Measurements from ENCODE around the gene DUSP11.
"Not testable (repeated sequence)": the region's sequence is repeated elsewhere in the genome, so short reads cannot be mapped to it uniquely, and the experiment has no call there.

The DUSP11 gene

DNA sequence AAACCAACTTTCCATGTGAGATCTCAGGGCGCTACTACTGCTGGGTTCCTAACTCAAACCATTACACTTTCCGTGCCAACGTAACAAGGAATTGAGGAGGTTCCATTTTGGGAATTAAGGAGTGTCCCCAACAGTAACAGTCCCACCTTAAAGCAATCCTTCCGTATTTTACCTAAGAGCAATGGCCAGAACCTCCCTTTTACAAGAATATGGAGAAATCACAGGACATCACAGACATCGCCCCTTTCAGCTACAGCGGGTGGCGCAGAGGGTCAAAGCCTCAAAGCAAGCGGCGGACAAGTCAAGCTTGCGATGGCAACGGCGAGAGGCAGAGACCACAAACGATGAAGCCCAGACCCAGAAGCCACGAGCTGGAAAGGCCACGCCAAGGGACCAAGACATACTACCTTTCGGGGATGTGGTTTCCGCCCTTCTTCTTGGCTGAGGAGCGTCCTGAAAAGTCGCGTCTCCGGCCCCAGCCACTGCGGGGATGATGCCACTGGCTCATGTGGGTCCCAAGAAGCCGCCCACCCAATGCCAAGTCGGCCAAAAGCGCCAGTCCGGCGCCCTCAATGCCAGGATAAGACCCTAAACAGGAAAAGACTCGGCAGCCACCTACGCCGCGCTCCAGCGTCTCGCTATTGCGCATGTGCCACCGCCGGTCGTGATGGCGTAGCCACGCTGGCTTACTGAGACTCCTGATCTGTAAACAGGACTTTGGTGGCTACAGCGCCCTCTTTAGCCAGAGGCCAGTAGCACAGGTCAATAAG is at the start of gene DUSP11:
Gene DUSP11 (minus strand): TSS at position 637 of the 770 bp plus-strand sequence. CDS start 129 bp downstream, at position 508.
- peak; percentile 87 to 96 for DNase-seq

DNA sequence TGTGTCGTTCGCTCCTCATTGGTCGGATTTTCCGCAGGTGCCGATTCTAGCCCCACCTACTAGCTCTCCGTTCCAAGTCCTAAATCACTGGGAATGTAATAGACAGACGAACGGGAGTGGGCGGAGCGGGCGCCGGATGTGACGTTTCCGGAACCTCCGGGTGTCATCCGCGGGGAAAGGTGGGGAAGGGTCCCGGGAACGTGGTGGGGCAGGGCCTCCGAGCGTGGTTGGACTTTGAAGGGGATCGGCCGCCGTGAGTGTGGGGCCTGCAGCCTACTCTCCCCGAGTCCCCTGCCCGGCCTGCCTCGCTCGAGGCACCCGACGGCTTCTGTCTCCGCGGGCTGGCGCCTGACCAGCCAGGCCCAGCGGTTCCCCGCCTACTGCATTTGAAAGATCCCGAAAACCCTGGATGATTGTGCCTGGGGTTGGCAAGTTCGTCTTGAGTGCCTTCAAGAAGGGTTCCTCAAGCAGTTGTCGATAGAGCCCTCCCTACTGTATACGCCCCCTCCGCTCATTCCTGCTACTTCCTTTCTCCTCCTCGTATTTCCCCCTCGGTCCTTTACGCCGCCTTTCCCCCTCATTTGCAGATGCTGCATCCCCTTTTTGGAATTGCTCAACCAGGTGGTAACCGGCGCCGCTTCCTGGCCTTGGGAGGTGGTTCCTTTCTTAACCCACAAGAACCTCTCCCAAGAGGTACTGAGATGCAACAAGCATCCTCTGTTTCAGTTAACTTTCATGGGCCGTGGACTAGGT is 49.1 kb upstream of the DUSP11 start, which contains the start of gene STAMBP:
Gene STAMBP (plus strand): TSS at position 144 of the 753 bp plus-strand sequence. CDS start 1,896 bp downstream, outside the sequence.
- peak; percentile 92 to 96 for DNase-seq

DNA sequence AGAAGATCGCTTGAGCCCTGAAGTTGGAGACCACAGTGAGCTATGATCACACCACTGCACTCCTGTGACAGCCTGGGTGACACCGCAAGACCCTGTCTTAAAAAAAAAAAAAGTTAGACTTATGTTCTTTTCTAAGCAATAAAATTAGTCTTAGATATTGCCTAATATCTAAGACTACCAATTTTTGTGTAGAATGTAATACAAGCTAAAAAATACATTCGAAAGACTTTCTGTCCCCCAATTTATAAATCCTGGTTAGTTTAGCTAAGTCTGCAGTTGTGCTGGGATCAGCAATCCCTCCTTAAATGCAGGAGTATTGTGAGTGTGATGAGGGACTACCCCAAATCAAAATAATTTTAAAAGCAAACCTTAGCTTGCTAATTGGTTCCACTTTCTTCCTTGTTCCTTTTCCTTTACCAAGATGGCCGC is 48.5 kb upstream of the DUSP11 start:
- DNase-seq: no peak

DNA sequence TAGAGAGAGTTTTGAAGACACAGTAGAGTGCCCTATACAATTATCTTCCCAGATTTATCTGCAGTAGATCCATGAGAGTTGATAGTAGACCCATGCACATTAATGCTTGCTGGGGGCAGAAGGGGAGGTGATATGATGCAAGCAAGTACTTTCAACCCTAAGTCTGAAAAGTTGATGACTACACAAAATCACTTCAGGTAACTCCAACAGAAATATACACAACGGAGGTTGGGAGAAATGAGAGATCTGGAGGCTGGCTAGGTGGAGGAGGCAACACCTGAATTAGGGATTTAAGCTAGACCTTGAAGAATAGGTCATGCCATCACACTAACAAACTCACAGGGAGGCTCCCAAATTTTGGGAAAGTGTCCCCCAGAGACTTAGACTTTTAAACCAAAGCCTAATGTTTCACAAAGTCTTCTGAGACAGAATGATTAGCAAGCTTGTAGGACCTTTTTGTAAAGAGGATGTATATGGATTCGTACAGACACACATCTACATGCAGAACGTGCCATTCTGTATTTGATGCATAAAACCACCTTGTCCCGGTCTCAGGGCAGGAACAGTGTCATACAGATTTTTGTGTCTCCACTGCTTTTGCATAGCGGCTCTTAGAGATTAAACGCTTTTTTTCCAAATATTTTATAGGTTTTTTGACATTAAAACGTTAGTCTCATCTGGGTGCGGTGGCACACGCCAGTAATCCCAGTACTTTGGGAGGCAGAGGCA is 47.9 kb upstream of the DUSP11 start:
- DNase-seq: no peak

DNA sequence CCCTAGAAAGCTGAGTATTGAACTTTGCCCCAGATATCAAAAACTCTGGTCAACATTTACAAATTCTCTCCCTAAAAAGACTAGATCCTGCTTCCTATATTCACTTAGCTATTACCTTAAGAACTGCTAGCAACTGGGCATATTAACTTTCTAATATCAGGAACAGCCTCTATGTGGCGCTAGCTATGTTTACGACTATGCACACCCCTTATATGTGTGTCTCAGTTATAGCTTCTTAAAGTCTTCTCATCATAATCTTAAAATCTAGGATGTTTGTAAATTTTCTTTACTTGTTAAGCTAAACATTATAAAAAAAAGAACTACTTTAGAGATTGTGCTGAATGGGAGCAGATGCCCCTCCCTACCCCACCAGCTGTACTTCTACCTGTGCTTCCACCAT is 47.1 kb upstream of the DUSP11 start:
- DNase-seq: peak; percentile 7 to 42

DNA sequence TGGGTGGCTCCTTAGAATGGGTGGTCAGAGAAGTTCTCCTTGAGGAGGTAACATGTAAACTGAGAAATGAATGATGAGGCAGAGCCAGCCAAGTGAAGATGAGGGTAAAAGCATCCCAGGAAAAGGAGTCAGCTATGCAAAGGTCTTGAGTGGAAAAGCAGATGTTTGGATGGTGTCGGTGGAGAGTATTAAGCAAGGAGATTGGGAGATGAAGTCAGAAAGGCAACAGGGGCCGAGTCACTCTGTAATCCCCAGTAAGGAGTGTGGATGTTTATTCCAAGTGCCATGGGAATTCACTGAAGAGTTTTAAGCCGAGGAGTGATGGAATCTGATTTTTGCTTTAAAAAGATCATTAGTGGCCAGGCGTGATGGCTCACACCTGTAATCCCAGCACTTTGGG is 45.5 kb upstream of the DUSP11 start:
- no peak for DNase-seq

DNA sequence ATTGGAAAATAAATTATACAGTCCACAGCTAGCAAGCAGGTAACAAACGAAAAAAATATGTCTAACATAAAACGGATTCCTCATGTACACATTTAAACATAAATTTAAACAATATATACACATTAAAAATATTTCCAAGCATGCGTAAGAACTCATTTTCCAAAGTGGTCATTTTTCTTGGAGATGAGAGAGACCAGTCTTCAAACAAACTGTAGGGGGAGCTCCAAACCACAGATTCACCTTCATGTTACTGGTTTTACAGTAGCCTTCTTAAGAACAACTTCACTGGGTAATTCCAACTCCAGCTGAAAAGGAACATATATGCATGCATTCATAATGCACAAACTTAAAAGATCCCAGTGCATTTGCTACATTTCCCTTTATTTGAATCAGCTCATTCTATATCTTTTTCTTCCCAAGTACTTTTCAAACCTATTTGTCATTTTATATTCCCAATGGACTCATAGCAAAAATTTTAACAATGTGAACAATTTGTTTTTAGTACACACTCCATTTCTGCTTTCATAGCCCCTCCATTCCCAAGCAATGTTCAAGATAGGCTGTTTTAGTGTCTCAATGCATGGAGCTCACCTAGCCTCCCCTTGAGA is 44.1 kb upstream of the DUSP11 start:
- peak; percentile 58 to 66 for DNase-seq

DNA sequence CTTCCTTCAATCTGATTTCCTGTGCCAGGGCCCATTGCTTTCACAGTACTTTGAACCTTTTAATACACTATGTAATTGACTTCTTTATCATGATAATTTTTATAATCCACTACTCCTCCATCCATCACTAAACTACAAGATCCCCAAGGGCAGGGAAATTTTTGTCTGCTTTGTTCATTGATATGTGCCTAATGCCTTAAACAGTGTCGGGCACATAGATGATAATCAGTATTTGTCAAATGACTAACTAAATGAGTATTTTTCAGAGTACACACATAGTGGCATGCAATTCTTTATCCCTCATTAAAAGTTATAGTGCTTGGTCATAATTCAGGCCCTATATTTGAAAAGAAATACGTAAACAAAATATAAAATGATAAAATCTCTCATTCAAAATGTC is 43.5 kb upstream of the DUSP11 start:
- DNase-seq: no peak

DNA sequence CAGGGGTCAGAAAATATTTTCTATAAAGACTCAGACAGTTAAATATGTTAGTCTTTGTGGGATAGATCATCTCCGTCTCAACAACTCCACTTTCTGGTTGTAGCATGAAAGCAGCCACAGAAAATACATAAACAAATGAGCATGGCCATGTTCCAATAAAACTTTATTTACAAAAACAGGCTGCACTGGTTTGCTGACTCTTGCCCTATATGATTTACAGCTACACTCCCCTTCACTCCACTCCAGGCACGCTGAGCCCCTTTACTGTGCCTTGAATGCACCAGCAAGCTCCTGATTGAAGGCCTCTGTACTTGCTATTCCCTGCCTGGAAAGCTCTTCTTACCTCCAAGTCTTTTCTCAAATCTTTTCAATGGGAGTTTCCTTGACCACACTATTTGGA is 43.1 kb upstream of the DUSP11 start:
- DNase-seq: no peak

DNA sequence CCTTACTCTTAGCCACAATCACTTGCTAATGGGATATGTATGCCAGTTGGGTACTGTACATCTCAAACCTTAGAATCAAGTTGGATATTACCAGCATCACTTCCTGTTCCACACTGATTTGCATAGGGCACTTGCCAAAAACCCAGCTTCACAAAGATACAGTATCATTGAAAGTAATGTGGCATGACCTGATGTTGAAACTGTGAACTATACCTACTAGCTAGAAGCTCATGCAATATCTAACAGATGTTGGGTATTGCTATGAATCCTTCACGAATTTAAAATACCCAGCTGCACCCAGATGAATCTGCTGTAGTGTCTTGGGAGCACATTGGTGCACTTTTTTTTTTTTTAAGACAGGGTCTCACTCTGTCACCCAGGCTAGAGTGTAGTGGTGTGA is 42.4 kb upstream of the DUSP11 start:
- no peak for DNase-seq

DNA sequence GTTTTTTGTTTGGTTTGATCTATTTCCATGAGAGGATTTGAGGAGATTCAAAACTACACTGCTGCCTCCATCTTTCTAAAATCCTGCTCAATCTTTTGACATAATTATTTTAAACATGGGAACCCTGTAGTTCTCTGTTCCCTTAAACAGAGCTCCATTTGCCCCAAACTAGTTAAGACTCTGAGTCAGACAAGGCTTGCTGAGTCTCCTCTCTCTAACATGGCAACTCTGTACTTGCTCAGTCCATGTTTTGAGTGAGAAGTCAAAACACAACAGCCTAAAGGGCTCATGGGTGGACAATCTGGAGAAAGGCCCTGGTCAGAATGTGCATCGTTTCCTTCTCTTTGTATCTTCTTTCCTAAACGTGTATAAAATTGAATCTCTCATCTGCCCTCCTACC is 41.8 kb upstream of the DUSP11 start:
- DNase-seq: no peak

DNA sequence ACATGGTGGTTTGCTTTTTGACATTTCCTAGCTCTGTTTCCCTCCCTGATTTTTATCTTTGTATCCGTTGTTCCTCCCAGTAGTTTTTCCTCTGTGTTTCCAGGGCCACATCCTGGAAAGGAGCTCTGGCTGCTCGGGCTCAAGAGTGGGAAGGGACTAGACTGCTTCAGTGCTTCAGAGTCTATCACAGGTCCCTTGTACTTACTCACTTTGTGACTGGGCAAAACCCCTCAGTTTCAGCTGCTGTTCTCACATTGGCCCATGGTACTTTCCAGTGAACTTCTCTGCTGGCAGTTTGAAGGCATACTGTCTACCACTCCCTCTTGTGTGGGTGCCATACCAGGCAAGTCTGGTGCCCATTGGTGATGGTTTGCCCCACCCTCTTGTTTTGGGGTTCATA is 41.3 kb upstream of the DUSP11 start:
- no peak for DNase-seq

DNA sequence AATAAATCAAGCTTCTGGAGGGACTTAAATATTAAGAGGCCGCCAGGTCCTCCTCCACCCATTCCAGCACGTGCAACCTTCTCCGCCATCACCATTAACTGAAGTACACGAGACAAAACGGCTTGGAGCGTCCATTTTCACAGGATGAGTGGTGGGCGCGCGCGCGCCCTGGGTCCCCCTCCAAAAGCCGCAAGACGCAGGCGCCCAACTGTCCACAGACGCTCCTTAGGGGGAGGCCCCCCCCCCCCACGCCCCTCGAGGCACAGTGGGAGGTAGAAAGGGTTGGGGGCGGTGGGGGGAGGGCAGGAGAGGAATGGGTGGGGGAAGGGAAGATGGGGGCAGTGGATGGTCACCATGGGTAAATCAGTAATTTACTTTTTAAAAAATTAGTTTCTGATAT is 38.4 kb upstream of the DUSP11 start:
- DNase-seq: no peak

DNA sequence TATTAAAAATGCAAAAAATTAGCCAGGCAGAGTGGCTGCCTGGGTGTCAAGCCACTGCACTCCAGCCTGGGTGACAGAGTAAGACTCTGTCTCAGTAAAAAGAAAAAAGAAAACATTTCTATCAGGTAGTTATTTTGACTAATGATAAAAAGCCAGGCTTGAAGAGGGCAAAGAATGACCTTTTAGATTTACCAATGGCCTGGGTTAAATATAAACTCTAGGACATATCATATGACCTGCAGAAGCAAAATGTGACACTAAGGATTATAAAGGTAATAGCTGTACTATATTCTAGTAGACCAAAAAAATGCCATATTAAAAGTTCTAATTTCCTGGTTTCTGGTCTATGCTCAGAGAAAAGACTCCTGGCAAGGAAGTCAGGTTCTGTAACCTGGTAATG is 32.7 kb upstream of the DUSP11 start:
- no peak for DNase-seq

DNA sequence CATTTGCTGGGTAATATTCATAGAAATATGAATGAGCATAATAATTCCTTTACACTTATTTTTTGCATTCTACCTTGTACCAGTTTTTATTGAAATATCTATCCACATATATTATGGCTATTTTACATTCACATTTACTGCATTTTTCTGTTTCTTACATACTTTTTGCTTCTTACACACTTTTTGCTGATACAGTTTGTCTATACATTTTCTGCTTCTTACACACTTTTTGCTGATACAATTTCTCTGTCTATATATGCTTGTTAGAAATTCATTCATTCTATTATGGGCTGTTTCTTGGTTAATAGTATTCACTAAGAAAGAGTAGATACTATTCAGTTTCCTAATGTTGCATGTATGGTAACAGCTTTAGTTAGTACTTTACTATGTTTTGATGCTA is 32.0 kb upstream of the DUSP11 start:
- no peak for DNase-seq

DNA sequence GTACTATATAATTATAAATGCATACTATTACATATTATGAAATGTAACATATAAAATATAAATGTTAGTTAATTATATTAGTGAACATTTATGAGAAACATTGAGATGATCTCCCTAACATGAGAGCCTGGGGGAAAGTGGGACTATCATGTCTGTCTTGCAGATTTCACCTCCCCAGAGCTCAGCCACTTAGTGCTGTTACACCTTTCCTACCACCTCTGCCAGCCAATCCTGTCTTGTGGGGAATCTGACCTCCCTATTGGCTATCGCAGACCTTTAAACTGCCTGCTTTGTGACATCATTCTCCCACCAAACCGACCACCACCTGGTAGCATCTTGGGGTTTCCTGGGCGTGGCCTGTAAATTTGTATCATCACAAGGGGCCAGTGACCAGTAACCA is 4.0 kb upstream of the DUSP11 start, which contains the start of gene C2orf78:
Gene C2orf78 (plus strand): TSS at position 301 of the 400 bp plus-strand sequence. CDS start 127 bp downstream, outside the sequence.
- DNase-seq: not testable (repeated sequence)

DNA sequence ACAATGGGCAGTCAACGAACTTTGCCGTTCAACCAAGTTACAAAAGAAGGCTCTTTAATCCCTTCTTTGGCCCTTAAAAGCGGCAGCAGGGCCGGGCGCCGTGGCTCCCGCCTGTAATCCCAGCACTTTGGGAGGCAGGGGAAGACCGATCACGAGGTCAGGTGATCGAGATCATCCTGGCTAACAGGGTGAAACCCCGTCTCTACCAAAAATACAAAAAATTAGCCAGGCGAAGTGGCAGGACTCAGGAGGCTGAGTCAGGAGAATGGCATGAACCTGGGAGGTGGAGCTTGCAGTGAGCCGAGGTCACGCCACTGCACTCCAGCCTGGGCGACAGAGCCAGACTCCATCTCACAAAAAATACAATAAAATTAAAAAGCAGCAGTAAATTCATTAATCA is 3.5 kb upstream of the DUSP11 start:
- DNase-seq: not testable (repeated sequence)

DNA sequence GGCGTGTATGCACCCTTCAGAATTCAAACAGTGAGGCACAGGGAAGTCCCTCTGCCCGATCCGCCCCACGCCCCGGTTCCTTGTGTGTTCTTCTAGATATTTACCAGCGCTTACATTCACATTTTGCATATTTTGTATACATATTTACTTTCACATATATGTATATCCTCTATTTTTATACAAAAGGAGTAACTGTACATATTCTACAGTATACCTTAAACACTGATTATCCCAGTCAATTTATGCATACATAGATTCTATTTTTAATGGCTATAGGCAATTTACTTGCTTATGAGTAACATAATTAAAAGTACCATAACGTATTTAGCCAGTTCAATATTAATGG is 307 bp upstream of the DUSP11 start:
- no peak for DNase-seq

DNA sequence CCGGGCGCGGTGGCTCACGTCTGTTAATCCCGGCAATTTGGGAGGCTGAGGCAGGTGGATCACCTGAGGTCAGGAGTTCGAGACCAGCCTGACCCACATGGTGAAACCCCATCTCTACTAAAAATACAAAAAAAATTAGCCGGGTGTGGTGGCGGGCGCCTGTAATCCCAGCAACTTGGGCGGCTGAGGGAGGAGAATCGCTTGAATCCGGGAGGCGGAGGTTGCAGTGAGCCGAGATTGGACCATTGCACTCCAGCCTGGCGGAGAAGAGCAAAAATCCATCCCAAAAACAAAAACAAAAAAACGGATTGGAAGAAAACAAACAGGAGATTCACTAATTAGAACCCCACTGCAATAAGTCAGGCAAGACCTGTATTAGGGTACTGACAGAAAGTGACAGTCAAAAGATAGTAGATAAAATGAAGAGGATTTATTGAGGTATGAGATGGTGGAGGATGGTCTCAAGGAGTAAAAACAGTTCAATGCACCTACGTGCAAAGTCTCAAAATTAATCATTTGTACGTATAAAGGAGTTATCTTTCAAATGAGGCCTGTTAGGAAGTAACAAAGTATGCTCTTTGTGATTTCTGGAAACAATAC is 936 bp downstream of the DUSP11 start:
- not testable (repeated sequence) for DNase-seq

DNA sequence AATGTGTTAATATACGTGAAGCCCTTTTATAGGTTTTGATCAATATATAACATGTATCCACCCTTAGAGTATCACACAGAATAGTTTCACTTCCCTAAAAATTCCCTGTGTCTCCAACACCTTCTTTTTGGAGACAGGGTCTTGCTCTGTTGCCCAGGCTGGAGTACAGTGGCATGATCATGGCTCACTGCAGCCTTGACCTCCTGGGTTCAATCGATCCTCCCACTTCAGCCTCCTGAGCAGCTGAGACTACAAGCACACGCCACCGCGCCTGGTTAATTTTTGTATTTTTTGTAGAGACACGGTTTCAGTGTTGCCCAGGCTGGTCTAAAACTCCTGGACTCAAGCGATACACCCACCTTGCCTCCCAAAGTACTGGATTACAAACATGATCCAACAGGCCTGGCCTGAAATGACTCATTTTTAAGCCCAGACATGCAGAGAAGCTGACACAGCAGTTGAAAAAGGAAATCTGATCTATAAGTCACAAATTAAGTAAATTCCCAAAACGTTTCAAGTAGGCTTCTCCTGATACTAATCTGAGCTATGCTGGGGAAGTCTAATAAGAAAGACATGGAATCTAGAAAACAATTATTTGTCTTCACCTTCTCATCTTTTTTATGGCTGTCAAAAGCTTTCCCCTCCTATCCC is 2.9 kb downstream of the DUSP11 start:
- DNase-seq: no peak

DNA sequence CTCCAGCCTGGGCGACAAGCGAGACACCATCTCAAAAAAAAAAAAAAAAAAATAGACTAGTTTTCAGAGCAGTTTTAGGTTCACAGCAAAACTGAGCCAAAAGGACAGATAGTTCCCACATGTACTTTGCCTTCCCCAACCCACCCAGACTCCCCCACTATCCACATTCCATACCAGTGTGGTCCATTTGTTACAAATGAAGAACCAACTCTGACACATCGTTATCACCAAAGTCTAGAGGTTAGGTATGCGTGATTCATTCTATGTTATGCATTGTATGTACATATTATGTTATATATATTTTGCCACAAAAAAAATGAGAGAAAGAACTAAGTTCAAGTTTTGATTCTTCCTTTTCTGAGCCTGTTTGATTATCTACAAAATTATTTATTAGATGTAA is 3.5 kb downstream of the DUSP11 start:
- DNase-seq: no peak

DNA sequence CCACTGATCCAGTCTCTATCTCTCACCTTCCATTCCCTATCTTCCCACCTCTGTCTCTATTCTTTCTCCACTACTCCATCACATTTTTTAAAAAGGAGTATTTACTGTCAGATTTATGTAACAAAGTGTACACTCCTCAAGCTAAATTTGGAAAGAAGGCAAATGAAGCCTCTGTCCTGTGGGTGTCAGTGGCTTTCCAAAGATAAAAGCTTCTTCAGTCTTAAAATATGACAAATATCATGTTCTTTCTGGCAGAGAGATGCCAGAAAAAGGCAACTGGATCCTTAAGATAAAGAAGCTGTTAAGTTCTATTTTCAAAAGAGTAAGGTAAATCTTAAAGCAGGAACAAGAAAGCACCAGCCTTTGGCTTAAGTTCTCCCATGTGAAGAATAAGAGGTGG is 7.1 kb downstream of the DUSP11 start:
- DNase-seq: no peak

All from SHP77 (cell line).